Measurements from ENCODE around the gene NIPAL4.

DNA sequence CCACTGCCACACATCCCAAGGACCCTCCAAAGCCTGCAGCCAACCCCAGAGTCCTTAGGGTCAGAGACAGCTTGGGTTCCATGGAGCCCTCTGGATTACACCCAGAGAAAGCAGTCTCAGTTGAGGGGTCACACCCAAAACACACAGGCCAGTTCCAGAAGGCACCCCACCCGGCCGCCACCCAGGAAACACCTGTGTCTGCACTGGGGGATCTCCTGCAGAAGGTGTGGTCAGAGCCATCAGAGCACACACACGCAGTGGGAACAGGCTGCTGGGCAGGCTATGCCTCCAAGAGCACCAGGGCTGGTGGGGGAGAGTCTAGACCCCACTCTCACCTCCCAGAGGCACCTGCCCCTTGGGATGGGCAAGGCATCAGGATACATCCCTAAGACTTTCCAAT lies 27.3 kb downstream of the NIPAL4 start:
- TF ChIP-seq, protein P1, sequence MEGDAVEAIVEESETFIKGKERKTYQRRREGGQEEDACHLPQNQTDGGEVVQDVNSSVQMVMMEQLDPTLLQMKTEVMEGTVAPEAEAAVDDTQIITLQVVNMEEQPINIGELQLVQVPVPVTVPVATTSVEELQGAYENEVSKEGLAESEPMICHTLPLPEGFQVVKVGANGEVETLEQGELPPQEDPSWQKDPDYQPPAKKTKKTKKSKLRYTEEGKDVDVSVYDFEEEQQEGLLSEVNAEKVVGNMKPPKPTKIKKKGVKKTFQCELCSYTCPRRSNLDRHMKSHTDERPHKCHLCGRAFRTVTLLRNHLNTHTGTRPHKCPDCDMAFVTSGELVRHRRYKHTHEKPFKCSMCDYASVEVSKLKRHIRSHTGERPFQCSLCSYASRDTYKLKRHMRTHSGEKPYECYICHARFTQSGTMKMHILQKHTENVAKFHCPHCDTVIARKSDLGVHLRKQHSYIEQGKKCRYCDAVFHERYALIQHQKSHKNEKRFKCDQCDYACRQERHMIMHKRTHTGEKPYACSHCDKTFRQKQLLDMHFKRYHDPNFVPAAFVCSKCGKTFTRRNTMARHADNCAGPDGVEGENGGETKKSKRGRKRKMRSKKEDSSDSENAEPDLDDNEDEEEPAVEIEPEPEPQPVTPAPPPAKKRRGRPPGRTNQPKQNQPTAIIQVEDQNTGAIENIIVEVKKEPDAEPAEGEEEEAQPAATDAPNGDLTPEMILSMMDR (IDR thresholded peaks at IDR 0.05; ENCODE audit: insufficient read depth, low read depth, low read length) = no peak
- no peak for TF ChIP-seq EZH2 (IDR thresholded peaks at IDR 0.05; ENCODE audit: insufficient read depth, low read length)

Data from astrocyte (in vitro differentiated cells and primary cell).